GM06990 (cell line): ENCODE results near the gene SOCS7.

Source experiments
- DNase-seq: peaks from one replicate; pipeline ENCODE4 v3.0.0-alpha.2; 2011; ENCODE audit not compliant: insufficient read length; ENCODE audit errors: extremely low read depth
- H3K27me3 ChIP-seq: replicated peaks from 2 replicates; pipeline ENCODE4 v1.6.0; 2011; ENCODE audit warnings: low read length; ENCODE audit not compliant: control insufficient read depth, insufficient read depth
- H3K36me3 ChIP-seq: 2 replicates; pipeline ENCODE4 v1.5.1; 2011; ENCODE audit warnings: low read length; ENCODE audit not compliant: control insufficient read depth, insufficient read depth
- H3K4me3 ChIP-seq: replicated peaks from 2 replicates; pipeline ENCODE4 v1.5.1; 2011; ENCODE audit warnings: low read depth, mild to moderate bottlenecking, control low read depth, low read length
- CTCF ChIP-seq: IDR thresholded peaks from 2 replicates; pipeline ENCODE4 v1.5.1; 2011; ENCODE audit warnings: low read length, control low read depth, mild to moderate bottlenecking, inconsistent platforms; ENCODE audit not compliant: insufficient read depth, poor library complexity, severe bottlenecking

Gene SOCS7

DNA sequence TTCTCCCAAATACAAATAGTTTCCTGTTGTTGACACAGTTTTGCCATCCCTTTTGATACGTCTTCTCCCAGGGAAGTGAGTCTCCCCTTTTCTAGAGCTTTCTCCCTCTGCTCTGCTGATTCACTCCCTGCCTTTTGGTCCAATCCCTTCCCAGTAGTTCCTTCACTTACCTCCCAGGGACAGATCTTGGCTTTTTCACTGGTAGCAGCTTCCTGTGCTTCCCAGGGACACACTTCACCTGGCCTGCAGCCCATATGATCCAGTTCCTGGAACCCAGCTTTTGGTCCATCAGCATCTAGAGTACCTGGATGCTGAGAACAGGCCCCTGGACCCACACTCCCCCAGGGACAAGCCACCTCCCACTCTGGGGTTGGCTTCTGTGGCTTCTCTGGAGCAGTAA lies 23.7 kb upstream of the SOCS7 start:
- TF ChIP-seq CTCF, result no peak
- Histone ChIP-seq H3K4me3 (no peak overlapping the region), H3K36me3 (peaks cover 2% of the 10 kb centered on the region), H3K27me3 (no peaks in the 10 kb centered on the region)
- no peak for DNase-seq

DNA sequence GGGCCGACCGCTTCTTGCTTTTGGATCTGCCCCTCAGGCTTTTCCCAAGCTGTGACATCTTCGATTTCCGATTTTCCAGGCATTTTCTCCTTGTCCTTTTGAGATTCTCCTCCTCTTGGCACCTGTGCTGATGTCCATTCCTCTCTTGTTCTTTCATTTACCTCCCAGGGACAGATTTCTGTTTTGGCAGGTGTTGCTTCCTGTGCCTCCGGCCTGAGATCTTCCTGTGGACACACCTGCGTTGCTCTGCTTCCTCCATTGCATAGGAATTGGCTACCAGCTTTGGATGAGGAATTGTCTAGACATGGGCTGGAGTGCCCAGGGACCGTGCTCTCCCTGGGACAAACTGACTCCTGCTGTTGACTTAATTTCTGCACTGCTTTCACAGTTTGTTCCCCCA lies 23.0 kb upstream of the SOCS7 start:
- Histone ChIP-seq H3K4me3 (no peak overlapping the region), H3K36me3 (peaks cover 2% of the 10 kb centered on the region), H3K27me3 (no peaks in the 10 kb centered on the region; the same call in 1 of the 2 replicates)
- no peak for DNase-seq
- no peak for TF ChIP-seq CTCF

DNA sequence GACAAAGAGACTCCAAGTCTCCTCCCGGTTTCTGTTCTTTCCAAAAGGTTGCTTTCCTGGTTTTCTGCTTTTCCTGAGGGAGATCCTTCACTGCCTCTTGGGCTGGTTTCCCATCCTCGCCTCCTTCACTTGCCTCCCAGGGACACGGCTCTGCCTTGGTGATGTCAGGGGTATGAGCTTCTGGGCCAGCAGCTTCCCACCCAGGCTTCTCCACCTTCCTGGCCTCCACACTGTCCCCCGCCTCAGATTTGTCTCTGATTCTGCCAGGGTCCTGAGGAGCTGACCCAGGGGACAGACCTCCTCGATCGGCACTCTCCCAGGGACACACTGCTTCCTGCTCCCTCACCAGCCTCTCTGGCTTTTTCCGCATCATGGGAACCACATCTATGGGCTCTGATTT lies 22.4 kb upstream of the SOCS7 start:
- no peaks in the 10 kb centered on the region; the same call in 1 of the 2 replicates for H3K27me3 ChIP-seq

DNA sequence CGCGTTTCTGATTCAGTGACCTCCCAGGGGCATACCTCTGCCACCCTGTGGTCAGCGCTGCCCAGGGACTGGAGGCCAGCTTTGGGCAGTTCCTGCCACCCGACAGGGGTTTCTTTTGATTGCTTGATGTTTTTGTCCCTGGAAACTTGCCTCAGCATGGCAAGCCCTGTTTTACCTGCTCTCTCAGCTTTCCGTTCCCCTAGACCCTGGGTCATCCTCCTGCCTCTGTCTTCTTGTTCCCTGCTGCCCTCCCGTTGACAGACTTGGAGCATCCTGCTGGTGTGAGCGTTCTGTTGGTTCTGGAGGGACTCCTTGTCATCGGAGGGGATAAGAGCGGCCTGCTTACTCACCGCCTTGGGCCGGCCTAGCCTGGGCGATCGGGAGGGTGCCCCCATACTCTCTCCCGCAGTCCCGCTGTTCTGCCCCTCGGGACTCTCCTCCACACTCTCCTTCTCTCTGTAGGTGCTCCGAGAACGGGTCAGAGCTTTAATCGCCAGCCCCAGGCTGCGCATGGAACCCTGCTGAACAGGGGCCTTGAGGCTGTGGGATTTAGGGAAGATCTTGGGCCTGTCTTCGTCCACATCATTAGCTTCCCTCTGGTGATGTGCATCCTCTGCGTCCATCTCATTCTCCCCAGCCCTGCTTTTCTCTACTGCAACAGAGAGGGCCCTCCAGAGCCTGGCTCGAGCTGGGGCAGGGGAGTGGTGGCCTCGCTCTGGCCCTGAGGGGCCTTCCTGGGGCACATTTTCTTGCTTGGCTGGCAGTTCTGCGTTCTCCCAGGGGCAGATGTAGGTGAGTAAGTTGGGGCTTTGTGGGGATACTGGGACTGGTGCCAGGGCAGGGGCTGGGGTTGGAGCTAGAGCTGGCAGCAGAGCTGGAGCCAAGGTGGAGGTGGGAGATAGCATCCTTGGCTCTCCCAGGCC lies 21.6 kb upstream of the SOCS7 start:
- no peaks in the 10 kb centered on the region; the same call in 1 of the 2 replicates for H3K27me3 ChIP-seq

More for the DNA sequence above, 22.4 kb upstream of the SOCS7 start:
- Histone ChIP-seq H3K36me3 (no peaks in the 10 kb centered on the region), H3K4me3 (no peak overlapping the region)
- TF ChIP-seq CTCF, result no peak
- DNase-seq, result no peak

GRCh38 chr17:38330941-38331411 lies 20.7 kb upstream of the SOCS7 start:
- H3K27me3 ChIP-seq, result no peaks in the 10 kb centered on the region; the same call in 1 of the 2 replicates

More for the DNA sequence above, 21.6 kb upstream of the SOCS7 start:
- no peak for TF ChIP-seq CTCF
- no peaks in the 10 kb centered on the region for H3K36me3 ChIP-seq
- no peak overlapping the region for H3K4me3 ChIP-seq
- DNase-seq, result no peak

More at GRCh38 chr17:38330941-38331411, 20.7 kb upstream of the SOCS7 start:
- no peak for TF ChIP-seq CTCF
- no peaks in the 10 kb centered on the region for H3K36me3 ChIP-seq
- H3K4me3 ChIP-seq, result no peak overlapping the region
- no peak for DNase-seq
